Lower leg skin (tissue), 3 donors: Measurements from ENCODE around the gene KIF13A.

Experiments
- CTCF ChIP-seq, 3 donors: fragments of 450-650 bp; IDR thresholded peaks; one replicate each; pipeline ENCODE4 v1.5.1; 2016; ENCODE audit warnings: antibody characterized with exemption in 3 of 3, mild to moderate bottlenecking in 3 of 3, moderate library complexity in 2 of 3
- POLR2A ChIP-seq, 2 donors: fragments of 450-650 bp; IDR thresholded peaks; one replicate each; pipeline ENCODE4 v1.6.1; 2016 to 2017; ENCODE audit warnings: antibody characterized with exemption in 2 of 2, mild to moderate bottlenecking in 1 of 2, moderate library complexity in 1 of 2

- no peak for TF ChIP-seq CTCF (IDR thresholded peaks at IDR 0.05)
- TF ChIP-seq POLR2A (IDR thresholded peaks at IDR 0.05), result no peak
Observed at GRCh38 chr6:17940151-17940792, 47.2 kb downstream of the KIF13A start.
